ENCODE data around the gene RAP1B.

The RAP1B gene

DNA sequence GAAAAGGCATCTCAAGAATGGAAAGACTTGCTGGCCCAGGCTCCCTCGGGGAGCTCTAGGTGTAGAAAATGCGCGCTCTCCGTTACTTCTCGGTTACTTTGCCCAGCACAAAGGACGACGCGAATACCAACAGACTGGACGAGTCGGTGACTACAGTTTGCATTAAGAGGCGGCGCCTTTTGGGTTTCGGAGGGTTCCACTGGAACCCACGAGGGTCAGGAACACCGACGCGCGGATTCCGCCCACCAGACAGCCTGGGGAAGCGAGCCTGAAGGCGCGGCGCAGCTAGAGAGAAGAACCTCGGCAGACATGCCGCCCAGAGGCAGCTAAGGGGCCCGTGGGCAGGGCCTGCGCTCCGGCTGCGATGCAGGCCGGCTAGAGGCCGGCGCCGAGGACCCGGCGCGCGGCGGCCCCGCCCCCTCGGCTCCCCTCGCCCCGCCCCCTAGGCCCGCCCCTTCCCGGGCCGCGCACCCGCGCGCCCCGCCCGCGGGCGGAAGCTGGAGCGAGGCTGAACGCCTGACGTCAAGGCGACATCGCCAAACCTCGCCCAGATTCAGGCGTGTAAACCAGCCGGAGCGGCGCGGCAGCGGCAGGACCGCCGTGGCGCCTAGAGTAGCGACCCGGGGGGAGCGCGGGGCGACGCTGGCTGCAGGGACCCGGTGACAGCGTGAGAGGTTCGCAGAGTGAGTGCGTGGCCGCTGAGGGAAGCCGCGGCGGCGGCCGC is at the start of gene RAP1B:
TSS of gene RAP1B (plus strand) at position 530 of the 724 bp plus-strand sequence. CDS start 37,826 bp downstream, outside the sequence.
- DNase-seq = peak; percentile 95

DNA sequence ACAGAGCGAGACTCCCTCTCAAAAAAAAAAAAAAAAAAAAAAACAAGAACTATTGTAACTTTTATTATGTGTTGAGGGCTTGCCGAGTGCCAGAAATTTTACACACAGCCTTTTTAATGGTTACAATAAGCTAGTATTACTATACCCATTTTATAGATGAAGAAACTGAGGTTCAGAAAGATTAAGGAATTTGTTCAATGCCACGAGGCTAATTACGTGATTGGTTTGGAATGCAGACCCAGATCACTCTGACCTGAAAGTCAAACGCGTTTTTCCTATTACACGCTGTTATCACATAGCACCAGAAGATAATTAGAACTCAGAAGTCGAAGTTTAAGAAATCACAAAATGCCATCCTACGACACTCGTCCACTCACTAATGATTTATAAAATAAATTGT is 48.9 kb upstream of the RAP1B start:
- no peak for DNase-seq

DNA sequence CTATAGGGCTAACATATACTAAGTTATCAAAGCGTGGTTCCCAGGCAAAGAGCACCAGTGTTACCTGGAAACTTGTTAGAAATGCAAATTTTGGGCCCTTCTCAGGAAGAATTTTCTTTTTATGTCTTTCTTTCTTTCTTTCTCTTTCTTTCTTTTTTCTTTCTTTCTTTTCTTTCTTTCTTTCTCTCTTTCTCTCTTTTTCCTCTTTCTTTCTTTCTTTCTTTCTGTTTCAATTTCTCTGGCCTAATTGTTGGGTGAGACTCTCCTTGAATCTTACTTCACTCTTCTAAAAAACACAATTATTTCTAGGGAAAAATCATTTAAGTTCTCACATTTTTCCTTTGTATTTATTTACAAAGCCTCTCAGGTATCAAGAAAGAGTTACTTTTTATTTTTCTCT is 46.5 kb upstream of the RAP1B start:
- DNase-seq = no peak

DNA sequence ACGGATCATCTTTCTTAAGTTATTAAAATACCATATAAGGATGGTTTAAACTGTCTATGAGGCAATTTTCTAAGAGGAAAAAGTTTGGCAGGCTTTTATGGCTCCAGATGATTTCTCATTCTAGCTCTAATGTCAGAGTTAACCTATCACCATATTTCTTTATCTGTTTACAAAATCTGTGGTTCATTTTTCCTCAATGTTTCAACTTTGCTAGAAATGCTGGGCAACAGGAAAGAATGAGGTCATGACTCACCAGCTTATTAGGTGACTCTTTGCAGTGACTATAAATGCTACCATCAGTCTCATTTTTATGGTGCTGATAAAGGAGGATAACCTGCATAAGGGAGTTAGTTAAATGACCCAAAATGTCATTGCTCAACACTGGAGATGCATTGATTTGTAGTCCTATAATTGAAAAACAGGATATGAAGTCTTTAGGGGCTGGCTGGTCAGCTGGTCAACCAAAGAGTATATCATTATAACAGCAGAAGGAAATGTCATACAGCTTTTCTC is 45.3 kb upstream of the RAP1B start:
- peak; percentile 44 for DNase-seq

DNA sequence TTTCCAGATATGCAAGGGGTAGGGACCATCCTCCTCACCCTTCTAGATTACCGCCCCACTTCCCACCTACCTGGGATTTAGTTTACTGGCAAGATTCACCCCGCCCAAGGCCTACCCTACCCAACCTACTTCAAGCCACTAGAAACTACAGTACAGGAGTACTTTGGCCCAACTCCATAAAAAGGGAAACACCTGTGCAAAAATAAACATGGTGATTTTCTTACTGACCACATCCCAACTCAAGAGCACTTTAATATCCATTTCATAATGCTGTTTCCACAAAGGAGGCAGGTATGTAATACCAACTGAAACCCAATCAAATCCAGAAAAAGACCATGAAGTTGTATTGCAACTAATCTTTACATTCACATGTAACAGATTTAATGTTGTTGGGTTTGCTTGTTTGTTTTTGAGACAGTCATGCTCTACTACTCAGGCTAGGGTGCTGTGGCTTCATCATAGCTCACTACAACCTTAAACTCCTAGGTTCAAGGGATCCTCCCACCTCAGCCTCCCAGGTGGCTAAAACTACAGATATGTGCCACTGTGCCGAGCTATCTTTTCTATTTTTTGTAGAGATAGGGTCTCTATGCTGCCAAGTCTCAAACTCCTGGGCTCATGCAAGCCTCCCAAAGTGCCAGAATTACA is 41.7 kb upstream of the RAP1B start:
- no peak for DNase-seq

DNA sequence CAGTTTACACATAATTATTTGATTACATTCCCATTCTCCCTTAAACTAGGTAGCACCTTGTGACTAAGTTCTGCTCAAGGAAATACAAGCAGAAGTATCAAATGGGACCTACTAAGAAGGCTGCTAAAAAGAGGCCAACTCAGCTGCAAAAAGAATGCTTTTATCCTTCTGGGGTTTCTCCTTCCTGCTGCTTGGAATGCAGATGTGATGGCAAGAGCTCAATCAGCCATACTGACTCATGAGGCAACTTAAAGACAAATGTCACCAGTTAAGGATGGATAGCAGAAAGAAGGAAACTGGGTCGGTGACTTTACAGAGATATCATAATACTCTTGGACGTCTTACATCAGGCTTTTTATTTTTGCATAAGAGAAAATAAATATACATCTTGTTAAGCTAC is 38.0 kb upstream of the RAP1B start:
- DNase-seq = no peak

DNA sequence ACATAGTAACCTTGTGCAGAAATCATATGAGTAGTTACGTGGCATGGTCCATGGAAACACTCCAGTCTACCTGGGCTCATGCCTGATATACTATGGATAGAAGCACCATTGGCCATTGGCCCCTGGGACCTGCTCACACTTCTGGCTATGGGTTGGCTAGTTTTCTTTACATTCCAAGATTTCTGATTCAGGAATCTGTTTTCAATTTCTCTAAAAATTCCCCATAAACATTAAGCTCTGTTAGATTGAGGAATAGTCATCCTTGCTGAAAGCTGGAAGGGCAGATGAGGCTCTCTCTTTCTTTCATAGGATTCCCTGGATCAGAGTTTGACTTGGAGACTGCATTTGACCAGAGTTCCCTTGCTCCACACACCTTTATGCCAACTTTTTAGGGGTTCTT is 37.3 kb upstream of the RAP1B start:
- DNase-seq = no peak

DNA sequence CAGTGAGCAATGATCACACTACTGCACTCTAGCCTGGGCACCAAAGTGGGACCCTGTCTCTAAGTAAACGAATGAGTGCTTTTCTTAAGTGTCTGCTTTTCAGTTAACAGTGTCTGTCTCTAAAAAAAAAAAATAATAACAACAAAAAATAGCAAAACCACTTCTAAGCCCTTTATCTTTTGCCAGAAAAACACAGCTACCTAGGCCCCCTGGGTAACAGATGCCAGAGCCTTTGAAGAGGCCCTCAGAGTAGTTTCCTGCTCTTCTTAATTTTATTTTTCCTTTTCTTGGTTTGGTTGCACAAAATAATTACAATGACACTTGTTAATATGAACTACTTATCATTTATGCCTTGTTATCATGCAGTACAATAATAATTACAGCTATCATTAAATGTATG is 32.8 kb upstream of the RAP1B start:
- no peak for DNase-seq

DNA sequence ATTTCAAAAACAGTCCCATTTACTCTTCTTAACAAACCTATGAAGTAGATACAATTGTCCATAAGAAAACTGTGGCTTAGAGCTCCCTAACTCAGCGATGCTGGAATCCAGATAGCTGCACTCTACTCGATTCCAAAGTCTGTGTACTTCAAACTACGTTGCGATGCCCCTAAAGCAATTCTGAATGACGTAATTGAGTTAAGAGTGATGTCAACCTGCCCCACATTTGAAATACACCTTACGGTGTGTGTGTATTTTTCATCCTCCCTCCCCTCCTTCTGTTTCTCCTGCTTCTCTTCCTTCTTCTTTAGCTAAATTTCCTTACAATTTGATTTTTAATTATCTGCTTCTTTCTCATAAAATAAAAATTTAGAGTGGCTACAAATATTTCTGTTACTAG is 31.9 kb upstream of the RAP1B start:
- no peak for DNase-seq

DNA sequence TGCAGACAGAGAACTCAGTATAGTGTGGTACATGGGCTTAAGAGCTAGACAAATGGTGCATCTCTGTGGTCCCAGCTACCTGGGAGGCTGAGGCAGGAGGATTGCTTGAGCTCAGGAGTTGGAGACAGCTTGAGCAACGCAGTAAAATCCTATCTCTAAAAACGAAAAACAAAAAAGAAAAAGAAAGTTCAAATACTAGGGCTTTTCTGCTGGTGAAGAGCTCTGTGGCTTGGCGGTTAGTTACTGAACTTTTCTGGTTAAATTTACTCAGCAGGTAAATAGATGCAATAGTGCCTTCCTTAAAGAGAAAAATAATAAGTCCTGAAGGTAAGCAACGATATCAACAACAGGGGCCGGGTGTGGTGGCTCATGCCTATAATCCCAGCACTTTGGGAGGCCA is 31.4 kb upstream of the RAP1B start:
- no peak for DNase-seq

DNA sequence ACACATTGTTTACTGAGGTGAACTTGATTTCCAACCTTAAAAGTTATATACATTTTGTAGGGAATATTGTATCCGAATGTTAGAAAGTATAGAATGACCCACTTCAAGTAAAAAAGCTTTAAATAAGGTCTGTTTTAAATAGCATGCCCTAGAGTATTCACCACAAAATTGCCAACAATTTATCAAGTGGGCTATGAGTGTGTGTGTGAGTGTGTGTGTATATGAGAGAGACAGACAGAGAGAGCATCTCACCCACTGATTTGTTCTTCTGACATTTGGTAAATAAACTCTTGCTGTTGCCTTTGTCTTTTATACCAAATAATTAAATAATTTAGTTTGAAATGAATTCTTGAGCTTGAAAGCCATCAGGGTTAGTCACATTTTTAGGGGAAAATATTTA is 29.8 kb upstream of the RAP1B start:
- no peak for DNase-seq

DNA sequence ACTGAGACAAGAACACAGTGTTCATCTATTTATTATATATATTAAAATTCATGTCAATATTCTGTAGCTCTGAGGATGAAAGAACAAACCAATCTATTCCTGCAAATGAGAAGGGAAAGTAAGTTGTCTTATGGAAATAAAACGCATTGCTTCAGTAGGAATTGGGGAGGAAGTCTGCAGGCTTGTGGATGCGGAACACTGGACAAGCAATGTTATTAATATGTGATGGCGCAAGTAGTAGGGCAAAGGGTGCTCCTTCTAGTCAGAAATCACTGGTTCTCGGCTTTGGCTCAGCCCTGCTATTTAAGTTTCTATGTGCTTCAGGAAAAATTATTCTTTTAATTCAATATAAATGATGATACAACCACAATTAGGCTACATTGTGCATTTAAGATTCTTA is 28.8 kb upstream of the RAP1B start:
- DNase-seq = no peak

DNA sequence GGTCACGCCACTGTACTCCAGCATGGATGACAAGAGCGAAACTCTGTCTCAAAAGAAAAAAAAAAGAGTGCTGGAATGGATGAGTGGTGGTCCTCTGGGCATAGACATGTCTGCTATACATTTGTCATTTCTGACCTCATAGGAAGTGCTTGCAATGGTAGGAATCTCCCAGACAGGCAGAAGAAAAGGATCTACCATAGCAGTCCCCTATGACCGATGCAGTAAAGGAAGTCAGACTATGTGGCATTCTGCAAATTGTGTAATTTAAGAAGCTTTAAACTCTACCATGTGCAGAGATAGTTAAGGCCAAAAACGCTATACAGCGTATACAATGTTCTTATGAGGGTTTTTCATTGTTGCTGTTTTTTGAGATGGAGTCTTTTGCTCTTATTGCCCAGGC is 24.7 kb upstream of the RAP1B start:
- DNase-seq = no peak

DNA sequence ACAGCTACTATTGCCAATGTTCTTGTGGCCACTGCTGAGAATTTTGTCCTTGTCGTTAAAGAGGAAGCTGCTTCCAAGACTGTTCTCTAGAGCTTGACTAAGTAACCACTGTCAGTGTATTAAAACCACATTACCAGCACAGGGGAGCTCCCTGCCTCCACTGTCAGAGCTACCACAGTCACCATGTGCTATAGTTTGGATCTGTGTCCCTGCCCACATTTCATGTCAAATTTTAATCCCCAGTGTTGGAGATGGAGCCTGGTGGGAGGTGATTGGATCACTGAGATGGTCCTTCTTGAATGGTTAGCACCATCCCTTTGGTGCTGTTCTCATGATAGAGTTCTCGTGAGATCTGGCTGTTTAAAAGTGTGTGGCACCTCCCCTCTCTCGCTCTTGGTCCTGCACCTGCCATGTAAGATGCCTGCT is 23.2 kb upstream of the RAP1B start:
- DNase-seq = peak; percentile 92

DNA sequence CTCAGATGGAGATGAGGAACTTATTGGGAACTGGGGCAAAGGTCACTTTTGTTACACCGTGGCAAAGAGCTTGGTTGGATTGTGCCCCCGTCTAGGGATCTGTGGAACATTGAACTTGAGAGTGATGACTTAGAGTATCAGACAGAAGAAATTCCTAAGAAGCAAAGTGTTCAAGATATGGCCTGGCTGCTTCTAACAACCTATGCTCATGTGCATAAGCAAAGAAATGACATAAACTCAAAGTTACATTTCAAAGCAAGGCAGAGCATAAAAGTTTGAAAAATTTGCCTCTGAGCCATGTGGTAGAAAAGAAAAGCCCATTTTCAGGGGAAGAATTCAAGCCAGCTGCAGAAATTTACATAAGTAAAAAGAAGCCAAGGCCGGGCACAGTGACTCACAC is 21.5 kb upstream of the RAP1B start:
- DNase-seq = no peak

DNA sequence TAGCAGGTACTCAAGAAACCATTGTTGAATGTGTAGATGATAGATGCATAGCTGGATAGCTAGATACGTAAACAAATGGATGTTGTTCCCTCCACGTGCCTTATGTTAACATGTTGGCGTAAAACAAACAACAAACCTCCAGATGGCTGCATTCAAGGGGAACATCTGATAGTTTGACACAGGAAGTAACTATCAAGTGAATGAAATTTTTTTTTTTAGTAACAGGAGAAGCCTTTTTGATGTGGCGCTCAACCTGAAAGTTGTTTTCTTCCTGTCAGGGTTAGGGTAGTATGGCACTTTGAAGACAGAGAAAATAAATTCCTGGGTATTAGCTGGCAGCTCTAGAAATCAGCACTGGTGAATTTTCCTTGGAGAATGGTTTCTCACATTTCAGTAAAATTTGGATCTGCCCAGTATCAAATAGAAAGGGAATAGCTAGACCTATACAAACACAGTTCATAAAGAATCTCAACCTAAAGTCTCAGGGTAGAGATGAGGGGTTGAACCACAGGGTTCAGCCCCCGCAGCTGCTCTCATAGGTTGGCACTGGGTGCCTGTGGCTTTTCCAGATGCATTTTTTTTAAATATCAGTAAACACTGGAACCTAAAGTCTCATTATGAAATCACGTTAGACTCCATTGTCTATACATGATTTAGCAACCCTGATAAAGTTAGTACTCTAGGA is 18.8 kb upstream of the RAP1B start:
- no peak for DNase-seq

DNA sequence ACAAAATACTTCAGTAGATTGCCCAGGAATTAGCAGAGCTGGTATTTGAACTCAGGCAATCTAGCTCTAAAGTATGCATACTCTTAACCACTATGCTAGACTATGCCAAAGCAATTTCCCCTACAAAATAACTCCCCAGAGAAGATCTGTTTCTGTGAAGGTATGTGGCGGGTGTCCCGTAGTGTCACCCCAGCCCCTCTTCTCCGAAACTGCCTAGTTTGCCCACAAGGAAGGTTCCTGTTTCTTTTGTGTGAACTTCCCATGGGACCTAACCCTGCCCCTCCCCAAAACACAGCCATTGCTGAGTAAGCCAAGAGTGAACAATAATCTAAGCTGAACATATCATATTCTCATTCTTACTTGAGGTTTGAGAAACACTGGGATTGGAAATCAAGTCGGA is 15.5 kb upstream of the RAP1B start:
- no peak for DNase-seq

DNA sequence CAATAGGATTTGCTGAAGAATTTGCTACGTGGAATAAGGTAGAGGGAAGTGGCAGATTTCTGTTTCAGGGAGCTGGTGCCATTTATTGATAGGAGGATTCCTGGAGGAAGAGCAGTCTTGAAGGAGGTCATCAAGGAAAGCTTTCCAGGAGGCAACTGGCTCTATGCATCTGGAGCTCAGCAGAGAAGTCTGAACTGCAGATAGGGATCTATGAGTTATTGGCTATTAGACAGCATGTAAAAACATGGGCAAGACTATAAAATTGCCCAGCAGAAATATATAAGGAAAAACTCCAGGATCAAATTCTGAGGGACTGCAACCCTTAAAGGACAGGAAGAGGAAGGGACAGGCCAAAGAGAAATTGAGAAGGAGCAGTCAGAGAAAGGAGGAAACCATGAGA is 8.9 kb upstream of the RAP1B start:
- no peak for DNase-seq

DNA sequence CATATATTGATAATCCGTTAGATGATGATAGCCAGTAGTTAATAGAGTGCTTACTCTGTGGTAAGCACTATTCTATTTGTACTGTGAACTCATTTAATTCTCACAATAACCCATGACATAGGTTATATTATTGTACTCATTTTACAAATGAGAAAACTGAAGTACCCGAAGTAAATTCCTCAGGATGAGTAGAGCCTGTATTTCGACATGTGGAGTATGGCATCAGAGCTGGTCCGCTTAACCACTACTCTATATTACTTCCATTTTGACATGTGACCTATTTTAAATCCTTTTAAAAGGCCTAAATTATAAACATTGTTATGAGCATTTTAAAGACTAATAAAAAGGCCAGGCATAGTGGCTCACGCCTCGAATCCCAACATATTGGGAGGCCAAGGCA is 8.0 kb upstream of the RAP1B start:
- DNase-seq = no peak

DNA sequence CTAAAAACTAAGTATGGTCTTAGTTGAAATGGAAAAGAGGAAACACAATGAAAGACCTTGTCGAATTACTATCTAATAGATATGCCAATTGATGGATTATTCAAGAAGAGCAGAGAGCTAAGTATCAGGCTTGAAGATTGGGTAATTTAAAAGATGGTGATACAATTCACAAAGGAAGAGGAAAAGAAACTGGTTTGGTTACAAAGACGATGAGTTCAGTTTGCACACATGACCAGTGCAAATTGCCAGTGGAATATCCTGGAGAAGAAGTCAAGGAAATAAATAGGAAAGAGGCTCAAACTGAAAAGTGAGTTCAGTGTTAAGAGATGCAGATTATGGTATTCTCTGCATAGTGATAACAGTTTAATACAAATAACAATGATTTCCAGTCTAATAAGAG is 2.5 kb upstream of the RAP1B start:
- no peak for DNase-seq

DNA sequence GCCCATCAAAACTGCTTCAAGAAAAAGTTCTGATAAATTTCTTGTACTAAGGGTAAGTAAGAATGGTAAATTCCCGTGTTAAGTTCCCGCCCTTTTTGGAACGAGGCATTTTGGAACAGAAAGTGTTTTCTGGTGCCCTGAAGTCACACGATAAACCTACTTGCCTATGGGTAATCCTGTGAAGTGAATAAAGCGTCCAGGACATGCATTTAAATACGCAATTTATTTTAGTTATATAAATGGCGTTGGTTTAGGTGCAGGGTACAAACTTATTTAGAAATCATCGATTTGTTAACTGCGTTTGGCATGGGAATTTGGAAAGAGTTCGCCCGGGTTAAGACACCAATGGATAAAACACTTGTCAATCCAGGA is 715 bp upstream of the RAP1B start:
- peak; percentile 77 for DNase-seq

DNA sequence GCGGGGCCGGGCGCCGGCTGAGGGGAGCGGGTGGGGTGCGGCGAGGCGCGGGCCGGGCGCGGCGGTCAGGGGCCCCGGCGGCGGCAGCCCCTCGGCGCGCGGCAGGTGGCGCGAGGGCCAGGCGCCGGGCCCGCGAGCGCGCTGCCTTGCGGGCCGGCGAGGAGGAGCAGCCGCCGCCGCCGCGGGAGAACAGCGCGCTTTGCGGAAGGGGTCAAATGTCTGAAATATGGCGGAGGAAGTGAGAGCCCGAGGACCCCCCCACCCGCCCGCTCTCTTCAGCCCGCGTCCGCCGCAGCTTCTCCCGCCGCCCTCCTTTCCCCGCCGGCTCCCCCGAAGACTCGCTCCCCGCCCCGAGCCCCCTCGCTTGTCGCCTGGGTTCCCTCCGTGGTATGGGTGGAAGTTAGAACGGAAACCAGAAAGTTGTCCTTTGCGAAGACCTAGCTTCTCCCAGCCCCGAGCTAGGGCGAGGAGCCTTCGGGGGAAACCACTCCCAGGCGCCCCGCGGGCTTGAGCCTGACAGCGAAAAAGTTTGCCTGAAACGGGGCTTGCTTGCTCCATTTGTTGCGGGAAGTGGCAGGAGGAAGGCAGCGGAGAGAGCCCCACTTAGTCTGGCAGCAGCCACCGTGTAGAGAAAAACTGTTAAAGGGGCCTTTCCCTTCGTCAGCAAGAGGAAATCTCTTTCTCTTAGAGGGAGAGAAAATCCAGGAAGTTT is 551 bp downstream of the RAP1B start:
- DNase-seq = peak; percentile 76

DNA sequence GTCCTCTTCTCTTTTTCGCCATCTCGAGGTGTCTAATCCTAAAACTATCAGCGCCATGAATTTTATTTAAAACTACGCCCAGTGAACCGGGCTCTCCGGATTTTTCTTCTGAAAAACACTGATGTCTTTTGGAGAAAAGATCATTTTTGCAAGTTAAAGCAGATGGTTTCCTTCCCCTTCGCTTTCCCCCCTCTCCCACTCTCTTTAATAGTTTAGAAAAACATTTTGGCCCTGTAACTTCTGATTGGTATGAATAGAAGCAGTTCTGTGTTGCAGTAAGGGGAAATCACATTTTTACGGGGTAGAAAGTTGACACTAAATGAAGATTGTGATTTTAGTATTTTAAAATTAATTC is 1.1 kb downstream of the RAP1B start:
- no peak for DNase-seq

DNA sequence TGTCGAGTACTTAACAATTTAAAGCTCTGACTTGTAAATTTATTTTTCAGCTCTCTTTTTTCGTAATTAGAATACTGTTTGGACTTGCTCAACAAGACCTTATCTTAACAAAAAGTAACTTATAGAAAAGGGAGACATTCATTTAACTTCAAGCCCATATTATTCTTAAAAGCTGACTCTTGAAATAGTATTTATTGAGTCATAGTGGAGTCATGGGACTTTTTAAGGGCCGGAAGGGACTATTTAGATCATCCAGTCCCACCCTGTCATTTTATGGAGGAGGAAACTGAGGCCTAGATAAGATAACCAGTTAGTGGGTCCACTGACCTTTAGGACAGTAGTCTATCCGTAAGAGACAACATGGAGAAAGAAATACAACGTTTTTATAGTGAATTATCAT is 1.5 kb downstream of the RAP1B start:
- peak; percentile 41 for DNase-seq
